Stimulated activated CD8-positive, alpha-beta memory T cell treated with anti-CD3 and anti-CD28 coated beads, Interleukin-2, amount 100 ng/mL, for 1 hour (primary cell): Measurements from ENCODE around the gene MAPK10.

ENCODE experiments used
- DNase-seq, 2 donors: peaks; one replicate each; pipeline ENCODE4 v3.0.0-alpha.2; 2020; ENCODE audit warnings: low read depth in 2 of 2

MAPK10 gene

GRCh38 chr4:86359944-86360478, at the start of gene MAPK10:
MAPK10 (minus strand) TSS chr4:86360053.
- peak in 1 of 2 donors; percentile 3 for DNase-seq

GRCh38 chr4:86403575-86403974, 43.7 kb upstream of the MAPK10 start:
- DNase-seq = no peak

DNA sequence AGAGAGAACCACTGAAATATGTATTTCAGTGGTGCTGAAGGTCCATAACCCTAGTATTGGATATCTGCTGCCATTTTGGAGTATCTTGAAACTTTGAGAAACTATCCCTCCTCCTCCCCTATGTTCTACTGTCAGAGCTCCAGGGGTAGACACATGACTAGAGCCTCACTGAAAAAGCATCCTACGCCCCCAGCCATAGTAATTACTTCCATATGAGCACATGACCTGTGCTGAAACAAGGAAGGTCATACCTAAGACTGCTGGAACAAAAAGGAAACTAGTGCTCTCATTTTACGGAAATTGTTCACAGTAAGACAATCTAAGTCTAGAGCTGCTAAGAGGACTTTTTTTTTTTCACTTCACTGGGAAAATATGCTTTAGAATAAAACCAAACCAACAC, 42.0 kb upstream of the MAPK10 start:
- no peak for DNase-seq

DNA sequence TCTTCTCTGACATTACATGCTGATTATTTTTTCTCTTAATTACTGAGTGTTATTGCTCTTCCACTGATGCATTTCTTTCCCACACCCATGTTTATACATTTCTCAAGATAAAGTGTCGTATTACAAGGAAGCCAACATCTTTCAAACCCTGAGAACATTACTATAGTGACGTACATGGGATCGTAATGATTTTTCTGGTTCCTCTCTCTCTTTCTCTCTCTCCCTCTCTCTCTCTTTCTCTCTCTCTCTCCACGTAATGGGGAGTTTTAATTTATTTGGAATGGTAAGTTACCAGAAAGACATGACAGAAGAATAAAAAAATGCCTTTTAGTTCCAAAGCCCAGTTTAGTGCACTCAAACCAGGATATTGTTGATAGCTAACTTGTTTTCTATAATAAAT, 40.4 kb upstream of the MAPK10 start:
- DNase-seq = no peak

DNA sequence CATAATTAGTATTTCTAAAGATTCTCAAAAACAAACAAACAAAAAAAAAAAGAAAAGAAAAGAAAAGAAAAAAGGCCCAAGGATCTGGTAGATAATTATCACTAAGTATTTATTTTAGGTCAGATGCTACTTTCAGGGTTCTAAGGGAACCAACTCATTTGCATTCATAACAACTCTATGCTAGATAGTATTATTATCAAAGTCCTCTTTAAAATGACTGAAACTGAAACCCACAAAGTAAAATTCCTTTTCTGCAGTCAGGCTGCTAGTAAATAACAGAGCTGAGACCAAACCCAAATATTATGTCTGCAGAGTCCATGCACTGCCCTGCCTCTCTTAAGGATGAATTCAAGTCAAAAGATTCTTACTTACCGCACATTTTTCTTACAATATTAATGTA, 38.3 kb upstream of the MAPK10 start:
- no peak for DNase-seq

DNA sequence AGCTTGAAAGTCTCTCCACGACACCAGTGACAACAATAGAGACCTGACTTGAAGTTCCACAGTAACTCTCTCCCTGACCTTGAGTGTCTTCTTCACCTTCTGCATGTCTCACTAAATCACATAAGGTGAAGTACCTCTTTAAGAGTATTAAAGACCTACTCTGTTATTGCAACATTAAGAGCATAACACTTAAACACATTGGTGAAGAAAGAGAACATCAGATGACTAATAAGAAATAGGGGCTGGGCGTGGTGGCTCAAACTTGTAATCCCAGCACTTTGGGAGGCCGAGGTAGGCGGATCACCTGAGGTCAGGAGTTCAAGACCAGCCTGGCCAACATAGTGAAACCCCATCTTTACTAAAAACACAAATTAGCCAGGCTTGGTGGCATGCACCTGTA, 33.9 kb upstream of the MAPK10 start:
- DNase-seq = no peak

- DNase-seq = no peak
These were observed 29.8 kb upstream of the MAPK10 start for GRCh38 chr4:86389664-86390063.

GRCh38 chr4:86388252-86388651, 28.4 kb upstream of the MAPK10 start:
- no peak for DNase-seq

- no peak for DNase-seq
These were observed 27.1 kb upstream of the MAPK10 start for GRCh38 chr4:86386817-86387415.

- DNase-seq = no peak
These were observed 26.3 kb upstream of the MAPK10 start for GRCh38 chr4:86386201-86386600.

- DNase-seq = no peak
These were observed 21.6 kb upstream of the MAPK10 start for GRCh38 chr4:86381431-86381830.

DNA sequence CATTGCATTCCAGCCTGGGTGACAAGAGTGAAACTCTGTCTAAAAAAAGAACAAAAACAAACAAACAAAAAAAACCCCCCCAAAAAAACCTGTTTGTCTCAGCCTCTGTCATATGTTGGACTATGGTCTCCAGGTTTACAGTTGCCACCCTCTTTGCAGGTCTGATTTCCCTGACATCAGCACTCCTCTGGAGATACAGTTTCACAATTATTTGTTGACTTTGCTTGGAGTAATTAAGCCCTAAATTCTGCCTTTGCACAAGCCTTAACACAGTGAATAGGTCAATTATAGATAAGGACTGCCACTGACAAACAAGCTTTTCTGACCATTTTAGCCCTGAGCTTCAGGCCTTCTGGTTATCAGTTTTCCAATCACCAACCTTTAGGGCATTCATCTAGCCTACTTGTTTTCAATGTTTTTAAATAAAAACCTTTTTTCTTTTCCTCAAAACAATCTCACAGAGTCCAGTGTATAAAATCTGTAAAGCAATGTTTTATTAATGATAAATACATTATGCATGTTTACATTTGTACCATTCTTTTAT, 20.4 kb upstream of the MAPK10 start:
- no peak for DNase-seq

DNA sequence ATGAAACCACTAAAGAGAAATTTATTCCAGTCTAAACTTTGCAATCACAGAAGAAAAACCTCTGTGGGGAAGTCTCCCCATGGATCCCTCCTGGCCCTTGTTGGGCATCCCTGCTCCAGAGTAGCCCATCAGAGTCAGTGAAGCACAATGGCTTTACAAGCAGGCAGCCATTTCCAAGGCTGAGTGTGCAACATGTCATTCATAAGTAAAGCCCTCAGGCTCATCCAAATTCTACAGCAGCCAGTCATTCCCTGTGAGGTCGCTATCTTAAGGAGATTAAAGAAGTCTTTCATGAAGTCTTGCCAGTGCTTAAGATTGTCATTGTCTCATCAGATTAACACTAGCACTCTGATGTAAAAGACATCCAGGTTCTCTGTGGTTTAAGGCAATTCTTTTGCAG, 17.0 kb upstream of the MAPK10 start:
- DNase-seq = no peak

DNA sequence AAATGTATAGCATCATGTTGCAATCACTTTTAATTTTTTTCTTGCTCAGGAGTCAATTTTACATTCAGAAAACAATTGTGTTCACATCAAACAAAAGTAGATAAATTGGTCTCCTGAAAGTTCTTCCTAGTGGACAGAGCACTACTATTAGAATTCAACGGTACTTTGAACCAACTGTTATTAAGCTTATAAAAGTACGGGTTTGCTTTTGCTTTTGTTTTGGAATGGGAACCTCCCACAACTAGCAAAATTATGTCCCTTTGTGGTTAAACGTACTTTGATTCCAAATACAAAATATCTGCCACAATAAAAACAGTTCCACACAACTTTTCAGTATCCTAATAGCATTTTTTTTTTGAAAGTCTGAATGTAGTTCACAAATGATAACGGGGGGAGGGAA, 8.6 kb upstream of the MAPK10 start:
- no peak for DNase-seq

DNA sequence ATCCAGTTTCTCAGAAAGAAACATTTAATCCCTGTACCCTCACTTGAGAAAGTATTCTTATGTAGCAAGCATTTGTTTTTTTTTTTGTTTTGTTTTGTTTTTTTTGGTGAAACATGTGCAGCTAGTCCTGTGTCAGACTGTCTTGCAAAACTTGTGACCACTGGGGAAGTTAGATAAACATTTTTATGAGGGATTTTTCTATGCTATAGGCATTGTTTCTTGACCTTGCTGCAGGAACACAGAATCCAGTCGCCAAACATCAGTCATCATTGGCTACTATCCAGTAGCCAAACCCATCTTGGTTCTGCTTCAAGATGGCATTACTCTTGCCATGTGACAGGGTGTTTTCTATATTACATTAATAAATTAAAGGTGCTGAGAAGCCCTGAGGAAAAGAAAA, 7.7 kb upstream of the MAPK10 start:
- no peak for DNase-seq

- DNase-seq = no peak
These were observed 7.1 kb upstream of the MAPK10 start for GRCh38 chr4:86366920-86367319.

DNA sequence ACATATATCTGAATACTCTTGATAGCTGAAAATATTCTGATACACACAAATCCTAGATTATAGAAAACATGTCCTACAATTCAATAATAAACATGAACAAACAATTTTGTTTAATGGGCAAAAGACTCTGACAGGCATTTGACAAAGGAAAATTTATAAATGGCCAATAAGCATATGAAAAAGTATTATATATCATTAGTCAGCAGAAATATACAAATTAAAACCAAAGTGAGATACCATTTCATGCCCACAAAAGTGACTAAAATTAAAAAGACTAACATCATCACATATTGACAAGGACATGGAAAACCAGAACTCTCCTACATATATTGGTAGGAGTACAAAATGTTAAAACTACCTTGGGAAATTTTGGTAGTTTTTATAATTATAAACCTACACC, 2.7 kb upstream of the MAPK10 start:
- DNase-seq = no peak

GRCh38 chr4:86358257-86358656, 1.6 kb downstream of the MAPK10 start:
- DNase-seq = no peak

DNA sequence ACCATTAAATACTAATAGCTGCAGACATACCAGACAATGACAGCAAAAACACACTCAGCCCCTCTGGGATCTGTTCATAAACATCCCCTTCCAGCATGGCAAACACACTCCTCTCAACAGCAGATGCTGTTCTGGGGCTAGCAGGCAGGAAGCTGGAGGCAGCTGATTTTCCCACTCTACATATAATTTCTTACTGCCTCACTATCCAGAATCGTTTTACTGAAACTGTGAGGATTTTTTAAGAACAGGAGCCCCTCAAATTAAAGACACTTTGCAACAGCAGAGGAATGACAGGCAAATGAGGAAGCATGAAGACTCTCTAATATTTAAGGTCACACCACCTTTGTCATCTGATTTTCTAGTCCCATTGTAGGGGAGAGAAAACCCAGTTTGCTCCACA, 2.2 kb downstream of the MAPK10 start:
- DNase-seq = no peak

GRCh38 chr4:86356425-86357210, 3.2 kb downstream of the MAPK10 start:
- DNase-seq = no peak

- DNase-seq = no peak
These were observed 5.5 kb downstream of the MAPK10 start for GRCh38 chr4:86354390-86354789.

GRCh38 chr4:86346320-86346719, 13.5 kb downstream of the MAPK10 start:
- no peak for DNase-seq

GRCh38 chr4:86344127-86344526, 15.7 kb downstream of the MAPK10 start:
- DNase-seq = no peak
